ENCODE measurements around the gene SPATA19.

SPATA19 gene

GRCh38 chr11:133796043-133796795 is 49.1 kb downstream of the SPATA19 start:
- intact Hi-C loops (cut with micrococcal nuclease) = no loop called here
- Mint-ChIP-seq H3K4me1 (ENCODE audit: low read depth) (no peaks in the 10 kb centered on the region), H3K27ac (no peak overlapping the region), H3K4me3 (no peak overlapping the region), H3K36me3 (ENCODE audit: low read depth) (no peaks in the 10 kb centered on the region), H3K27me3 (no peaks in the 10 kb centered on the region), H3K9me3 (peaks cover 16% of the 10 kb centered on the region)

- Mint-ChIP-seq H3K36me3 (ENCODE audit: low read depth) (no peaks in the 10 kb centered on the region), H3K4me1 (ENCODE audit: low read depth) (no peaks in the 10 kb centered on the region), H3K27ac (no peak overlapping the region), H3K9me3 (peaks cover 16% of the 10 kb centered on the region), H3K27me3 (peaks cover 2% of the 10 kb centered on the region), H3K4me3 (no peak overlapping the region)
- intact Hi-C loops (cut with micrococcal nuclease) = no loop called here
These were observed 50.2 kb downstream of the SPATA19 start for GRCh38 chr11:133795088-133795487.

GRCh38 chr11:133794205-133794604 is 51.1 kb downstream of the SPATA19 start:
- H3K27me3 Mint-ChIP-seq = peaks cover 2% of the 10 kb centered on the region
- intact Hi-C loops (cut with micrococcal nuclease) = no loop called here
- H3K27ac Mint-ChIP-seq = no peak overlapping the region
- H3K4me3 Mint-ChIP-seq = no peak overlapping the region
- peaks cover 16% of the 10 kb centered on the region for H3K9me3 Mint-ChIP-seq
- no peaks in the 10 kb centered on the region for H3K36me3 Mint-ChIP-seq (ENCODE audit: low read depth)
- no peaks in the 10 kb centered on the region for H3K4me1 Mint-ChIP-seq (ENCODE audit: low read depth)

DNA sequence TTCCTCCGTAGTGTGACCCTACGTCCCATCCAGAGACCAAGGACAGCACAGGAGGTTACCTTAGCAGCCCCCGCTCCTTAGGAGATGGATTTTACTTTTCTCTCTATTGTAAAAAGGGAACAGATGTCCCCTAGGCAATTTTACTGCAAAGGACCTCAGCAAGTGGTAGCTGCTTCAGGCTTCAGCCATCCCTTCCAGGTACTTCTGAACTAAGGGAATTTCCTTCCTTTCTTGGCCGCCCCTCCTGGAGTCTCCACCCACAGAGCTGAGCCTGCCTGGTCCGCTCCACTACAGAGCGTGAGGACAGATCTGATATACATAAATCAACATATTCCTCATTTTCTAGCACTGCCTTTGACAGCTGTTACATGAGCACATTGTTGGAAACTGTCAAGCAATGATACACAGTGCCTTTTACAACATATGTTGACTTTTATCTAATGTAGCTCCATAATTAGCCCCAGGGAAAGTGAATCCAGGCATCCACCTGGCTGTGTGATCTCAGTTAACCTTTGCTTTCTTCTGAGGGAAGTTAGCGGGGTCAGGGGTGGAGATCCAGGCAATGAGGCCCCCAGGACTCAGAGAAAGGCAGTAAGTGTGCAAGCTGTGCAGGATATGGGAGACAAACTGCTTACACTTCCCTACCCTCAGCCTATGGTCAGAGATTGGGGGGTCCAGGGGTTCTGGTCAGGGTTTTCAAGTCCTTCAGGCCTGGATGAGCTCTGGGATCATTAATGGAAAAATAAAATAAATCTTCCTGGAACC is 51.9 kb downstream of the SPATA19 start:
- intact Hi-C loops (cut with micrococcal nuclease) = no loop called here
- Mint-ChIP-seq H3K9me3 (peaks cover 16% of the 10 kb centered on the region), H3K27me3 (peaks cover 5% of the 10 kb centered on the region), H3K27ac (no peak overlapping the region), H3K4me3 (no peak overlapping the region), H3K36me3 (ENCODE audit: low read depth) (no peaks in the 10 kb centered on the region), H3K4me1 (ENCODE audit: low read depth) (no peaks in the 10 kb centered on the region)

DNA sequence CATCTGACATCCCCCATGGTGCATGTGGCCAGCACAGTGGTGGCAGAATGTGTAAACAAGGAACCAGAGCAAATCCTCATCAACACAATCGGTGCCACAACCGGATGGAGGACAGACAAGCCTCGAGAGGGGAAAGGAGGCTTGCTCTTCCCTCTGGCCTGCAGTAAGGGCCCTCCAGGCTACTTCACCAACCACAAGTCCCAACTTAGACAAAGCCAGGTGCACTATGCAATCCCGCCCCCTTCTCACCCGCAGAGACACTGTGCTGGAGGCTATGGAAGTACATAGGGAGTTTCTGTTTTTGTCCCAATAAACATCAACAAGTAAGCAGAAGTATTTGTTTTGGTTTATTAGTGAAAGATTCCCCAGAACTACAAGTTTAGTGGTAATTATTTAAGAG is 54.3 kb downstream of the SPATA19 start:
- peaks cover 21% of the 10 kb centered on the region for H3K27me3 Mint-ChIP-seq
- no peak overlapping the region for H3K4me3 Mint-ChIP-seq
- H3K36me3 Mint-ChIP-seq (ENCODE audit: low read depth) = no peaks in the 10 kb centered on the region
- H3K27ac Mint-ChIP-seq = no peak overlapping the region
- intact Hi-C loops (cut with micrococcal nuclease) = no loop called here
- no peaks in the 10 kb centered on the region for H3K4me1 Mint-ChIP-seq (ENCODE audit: low read depth)
- peaks cover 16% of the 10 kb centered on the region for H3K9me3 Mint-ChIP-seq

Measured in dendritic cell treated with granulocyte-macrophage colony-stimulating factor and Interleukin-4, amounts not matched to agents 40 ng/mL and 50 ng/mL, for 4 days (primary cell).